HepG2 (cell line): ENCODE data around the gene GALK2. TPM values are rescaled to one million over a fixed set of nuclear protein-coding genes. Genes with fewer than 3 reads are reported as not detected.
"Not testable (repeated sequence)": the region's sequence is repeated elsewhere in the genome, so short reads cannot be mapped to it uniquely, and the experiment has no call there.

Experiments
- ATAC-seq: fragments of 200-7000 bp; cut with Tn5 transposase; 3 replicates; pipeline ENCODE4 v1.9.1; 2020; ENCODE audit warnings: mild to moderate bottlenecking, moderate library complexity
- BruUV-seq: library from RNA; stranded (reverse); fragments of 400-500 nt; replicated peaks from 2 replicates; lab custom pipeline; 2021; lab: Mats Ljungman, UMichigan
- CTCF ChIA-PET: fragments of 300-600 bp; formaldehyde crosslinking; extraction: SDS; loops from one replicate; lab custom pipeline; 2021; ENCODE audit warnings: low total read pairs, inconsistent platforms, low intra/inter-chr PET ratio; lab: Yijun Ruan, JAX
- POLR2A ChIA-PET: fragments of 350-600 bp; sonication (Branson Sonifier 250); formaldehyde crosslinking; loops from one replicate; lab custom pipeline; 2020; ENCODE audit warnings: antibody characterized with exemption, inconsistent platforms; lab: Yijun Ruan, JAX
- DNase-seq: peaks from one replicate; pipeline ENCODE4 v3.0.0-alpha.2; 2015; ENCODE audit warnings: low spot score
- FAIRE-seq: peaks from 3 replicates; lab custom pipeline; 2011; peaks lifted over from hg19 to GRCh38; lab: Jason Lieb, UNC
- H2AFZ ChIP-seq: one replicate; pipeline ENCODE4 v1.6.1; 2011; ENCODE audit warnings: low read length, inconsistent platforms
- H3K27ac ChIP-seq: fragments of 300-600 bp; 3 replicates; pipeline ENCODE4 v1.8.0; 2011; ENCODE audit warnings: mixed run types, mild to moderate bottlenecking, mixed read lengths, low read length, inconsistent platforms; ENCODE audit not compliant: insufficient read depth; ENCODE audit errors: extremely low read length
- H3K27me3 ChIP-seq, 2 experiments: fragments of 200-600 bp in 1 of 2; 2 replicates in 1 of 2; 3 replicates in 1 of 2; pipeline versions ENCODE4 v1.6.0 to v1.8.0; 2011; ENCODE audit warnings: low read length in 2 of 2, mild to moderate bottlenecking in 2 of 2, moderate library complexity in 2 of 2, inconsistent platforms in 1 of 2; ENCODE audit not compliant: insufficient read depth in 2 of 2, control insufficient read depth in 1 of 2
- H3K36me3 ChIP-seq, 2 experiments: fragments of 200-600 bp in 1 of 2; replicated peaks in 1 of 2; 2 replicates in 1 of 2; 3 replicates in 1 of 2; pipeline versions ENCODE4 v1.5.1 to v1.8.0; 2011; ENCODE audit warnings: low read length in 2 of 2, inconsistent platforms in 1 of 2; ENCODE audit not compliant: insufficient read depth in 2 of 2, control insufficient read depth in 1 of 2
- H3K4me1 ChIP-seq: 2 replicates; pipeline ENCODE4 v1.5.1; 2012; ENCODE audit warnings: low read length, inconsistent platforms; ENCODE audit not compliant: insufficient read depth
- H3K4me2 ChIP-seq: 2 replicates; pipeline ENCODE4 v1.6.0; 2011; ENCODE audit warnings: low read depth, low read length, inconsistent platforms
- H3K4me3 ChIP-seq, 3 experiments: fragments of 200-600 bp in 1 of 3; sonication (generic), shearing (Covaris generic) in 1 of 3; replicated peaks in 1 of 3; 2 replicates each; pipeline ENCODE4 v1.5.1; 2011 to 2016; ENCODE audit warnings: low read length in 3 of 3, inconsistent platforms in 2 of 3, low read depth in 2 of 3, mild to moderate bottlenecking in 2 of 3, control low read depth in 1 of 3, mixed read lengths in 1 of 3; ENCODE audit not compliant: insufficient read depth in 1 of 3
- H3K79me2 ChIP-seq: one replicate; pipeline ENCODE4 v1.6.1; 2011; ENCODE audit warnings: low read length, inconsistent platforms; ENCODE audit not compliant: insufficient read depth
- H3K9ac ChIP-seq: 2 replicates; pipeline ENCODE4 v1.6.0; 2011; ENCODE audit warnings: mild to moderate bottlenecking, low read depth, low read length, inconsistent platforms; ENCODE audit not compliant: insufficient read depth
- H3K9me3 ChIP-seq: 2 replicates; pipeline ENCODE4 v1.5.1; 2012; ENCODE audit warnings: mild to moderate bottlenecking, low read length
- H4K20me1 ChIP-seq: 2 replicates; pipeline ENCODE4 v1.6.0; 2011; ENCODE audit warnings: inconsistent platforms, mild to moderate bottlenecking, low read length, moderate library complexity; ENCODE audit not compliant: insufficient read depth
- TGIF2 ChIP-seq: IDR thresholded peaks from 2 replicates; pipeline ENCODE4 v1.6.1; 2016; ENCODE audit warnings: control low read depth, missing compliant biosample characterization
- ZFP90 ChIP-seq: sonication (generic); formaldehyde crosslinking; IDR thresholded peaks from 2 replicates; pipeline ENCODE4 v1.8.0; 2022; ENCODE audit warnings: missing genetic modification reagents, mild to moderate bottlenecking, inconsistent platforms, borderline replicate concordance
- WGBS: methylation state at CpG from one replicate; pipeline ENCODE4 v1.1.6; 2017; ENCODE audit warnings: low lambda C conversion rate; 5-methylcytosine and 5-hydroxymethylcytosine counted together
- in situ Hi-C: cut with HindIII; loops from 2 replicates; pipeline ENCODE4 v1.10.0; 2017; ENCODE audit warnings: low pct_unique_long_range_greater_than_20kb; ENCODE audit not compliant: extremely low pct_ligation_motif_present
- intact Hi-C: fragments of 100-400 bp; cut with micrococcal nuclease; formaldehyde crosslinking; loops from one replicate; pipeline ENCODE4 v1.10.0; 2022; ENCODE audit not compliant: unreplicated experiment
- polyA plus RNA-seq, 8 experiments: library from polyadenylated mRNA; depleted of rRNA in 3 of 8; stranded (reverse) in 7 of 8; unstranded in 1 of 8; fragments of >200 nt; fragmentation: Illumina TruSeq in 4 of 8; extraction: Trizol in 4 of 8; gene quantifications; 2 replicates each; pipeline versions ENCODE4 v1.2.1 to v1.2.3, GENCODE V29; 2011 to 2016; ENCODE audit warnings: low read depth in 4 of 8, missing spikeins in 1 of 8, mixed read lengths in 1 of 8; ENCODE audit not compliant: insufficient read depth in 1 of 8
- total RNA-seq, 5 experiments: library from RNA; depleted of rRNA; stranded (reverse); fragments of >200 nt; fragmentation: Illumina TruSeq; extraction: Trizol; gene quantifications; 2 replicates each; pipeline ENCODE4 v1.2.3, GENCODE V29; 2016; ENCODE audit warnings: low read depth in 1 of 5

The GALK2 gene
- total and polyA plus RNA-seq, 2 of the 13 experiments (the other 11 are each of a cell fraction or from before 2014, with no cell fraction given), result 17.6 to 32.8 TPM

DNA sequence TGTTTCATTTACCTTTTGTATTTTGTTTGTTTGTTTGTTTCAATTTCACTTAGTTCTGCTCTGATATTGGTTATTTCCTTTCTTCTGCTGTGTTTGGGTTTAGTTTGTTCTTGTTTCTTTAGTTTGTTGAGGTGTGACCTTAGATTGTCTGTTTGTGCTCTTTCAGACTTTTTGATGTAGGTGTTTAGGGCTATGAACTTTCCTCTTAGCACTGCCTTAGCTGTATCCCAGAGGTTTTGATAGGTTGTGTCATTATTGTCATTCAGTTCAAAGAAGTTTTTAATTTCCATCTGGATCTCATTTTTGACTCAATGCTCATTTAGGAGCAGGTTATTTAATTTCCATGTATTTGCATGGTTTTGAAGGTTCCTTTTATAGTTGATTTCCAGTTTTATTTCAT, 38.1 kb downstream of the GALK2 start:
- peaks cover 44% of the 10 kb centered on the region; the same call in 1 of the 2 replicates for H3K9me3 ChIP-seq
- POLR2A ChIA-PET, FAIRE-seq, H3K36me3 ChIP-seq, intact Hi-C loops, ATAC-seq, CTCF ChIA-PET, DNase-seq, H3K9ac ChIP-seq, H3K27me3 ChIP-seq, H2AFZ ChIP-seq, H4K20me1 ChIP-seq, BruUV-seq, H3K4me1 ChIP-seq, H3K79me2 ChIP-seq, H3K27ac ChIP-seq, H3K4me3 ChIP-seq, H3K4me2 ChIP-seq, in situ Hi-C loops: not testable (repeated sequence)
- peak; percentile 93; the same call in 1 of the 2 replicates for TF ChIP-seq ZFP90 (CRISPR knock-in tag)

DNA sequence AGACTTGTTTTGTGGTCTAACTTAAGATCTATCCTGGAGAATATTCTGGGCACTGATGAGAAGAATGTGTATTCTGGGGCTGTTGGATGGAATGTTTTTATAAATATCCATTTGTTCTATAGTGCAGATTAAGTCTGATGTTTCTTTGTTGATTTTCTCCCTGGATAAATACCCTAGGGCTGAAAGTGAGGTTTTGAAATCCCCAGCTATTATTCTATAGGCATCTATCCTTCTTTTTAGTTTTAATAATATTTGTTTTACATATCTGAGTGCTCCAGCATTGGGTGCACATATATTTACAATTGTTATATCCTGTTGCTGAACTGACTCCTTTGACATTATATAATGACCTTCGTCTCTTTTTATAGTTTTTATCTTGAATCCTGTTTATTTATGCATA, 42.9 kb downstream of the GALK2 start:
- Histone ChIP-seq H2AFZ (no peak overlapping the region), H3K4me2 (no peak overlapping the region), H3K4me1 (peaks cover 8% of the 10 kb centered on the region; the same call in 1 of the 2 replicates), H3K27me3 (no peaks in the 10 kb centered on the region), H3K9me3 (peaks cover 31% of the 10 kb centered on the region; the same call in 1 of the 2 replicates), H3K9ac (no peak overlapping the region), H3K27ac (no peak overlapping the region), H3K36me3 (no peaks in the 10 kb centered on the region), H3K79me2 (peaks cover 3% of the 10 kb centered on the region), H3K4me3 (no peak overlapping the region), H4K20me1 (no peaks in the 10 kb centered on the region)
- ATAC-seq, result no peak
- no TSS peak for BruUV-seq
- POLR2A ChIA-PET, result no interaction called here
- CTCF ChIA-PET, result no interaction called here
- in situ Hi-C loops (no loop called here), intact Hi-C loops (no loop called here)
- 92% methylated on average over 1 of the region's 1 CpG for WGBS
- no peak for FAIRE-seq
- no peak for TF ChIP-seq TGIF2
- no peak for DNase-seq
